ENCODE results near the gene PRKAG2.

The PRKAG2 gene

DNA sequence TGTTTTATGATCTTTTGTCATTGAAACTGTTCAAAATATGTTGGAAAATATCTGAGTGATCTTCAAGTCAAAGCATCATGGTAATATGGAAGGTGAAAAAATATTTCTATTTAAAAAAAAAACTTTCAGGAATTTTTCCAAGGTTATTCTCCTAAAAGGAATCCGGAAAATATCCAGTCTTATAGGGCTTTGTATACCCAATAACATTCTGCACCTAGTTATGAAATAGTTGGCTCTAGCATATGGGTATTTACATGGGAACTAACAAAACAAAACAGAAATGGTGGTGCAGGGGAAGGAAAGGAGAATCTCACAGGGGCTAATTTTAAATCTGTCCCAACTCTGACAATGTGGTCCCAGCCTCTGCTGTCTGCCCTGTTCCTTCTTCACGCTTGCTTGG is 190.1 kb downstream of the PRKAG2 start:
- no peak for DNase-seq

DNA sequence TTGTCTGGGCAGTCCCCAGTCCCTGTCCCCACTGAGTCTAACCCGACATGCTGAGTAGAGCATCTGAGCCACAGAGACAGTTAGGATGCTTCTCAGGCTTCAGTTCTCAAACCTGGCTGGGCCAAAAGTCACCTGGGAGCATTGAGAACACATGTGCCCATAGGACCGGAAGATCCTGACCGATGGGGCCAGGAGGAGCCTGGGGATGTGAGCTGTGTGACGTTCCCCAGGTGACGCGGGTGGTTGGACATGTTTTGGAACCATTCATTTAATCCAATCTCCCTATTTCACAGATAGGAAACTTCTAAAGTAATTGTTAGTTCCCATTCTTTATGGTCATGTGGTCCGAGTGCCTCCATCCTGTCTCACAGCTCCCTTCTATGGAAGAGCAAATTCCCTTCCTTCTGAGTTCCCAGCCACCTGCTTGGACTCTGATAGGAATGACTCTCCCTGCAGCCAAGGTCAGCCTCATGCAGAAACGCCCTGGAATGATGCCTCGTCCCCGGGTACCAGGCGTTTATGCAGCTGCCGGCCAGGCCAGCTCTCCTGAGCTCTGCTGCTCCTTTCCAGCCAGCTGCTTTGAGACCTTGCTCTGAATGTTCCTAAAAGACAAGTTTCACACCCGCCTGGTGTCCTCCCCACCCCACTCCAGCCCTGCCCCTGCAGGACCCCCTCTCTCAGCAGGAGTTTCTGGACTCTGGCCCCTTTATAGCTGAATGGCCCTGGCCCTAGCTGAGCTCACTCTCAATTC is 190.7 kb downstream of the PRKAG2 start:
- no peak for DNase-seq

DNA sequence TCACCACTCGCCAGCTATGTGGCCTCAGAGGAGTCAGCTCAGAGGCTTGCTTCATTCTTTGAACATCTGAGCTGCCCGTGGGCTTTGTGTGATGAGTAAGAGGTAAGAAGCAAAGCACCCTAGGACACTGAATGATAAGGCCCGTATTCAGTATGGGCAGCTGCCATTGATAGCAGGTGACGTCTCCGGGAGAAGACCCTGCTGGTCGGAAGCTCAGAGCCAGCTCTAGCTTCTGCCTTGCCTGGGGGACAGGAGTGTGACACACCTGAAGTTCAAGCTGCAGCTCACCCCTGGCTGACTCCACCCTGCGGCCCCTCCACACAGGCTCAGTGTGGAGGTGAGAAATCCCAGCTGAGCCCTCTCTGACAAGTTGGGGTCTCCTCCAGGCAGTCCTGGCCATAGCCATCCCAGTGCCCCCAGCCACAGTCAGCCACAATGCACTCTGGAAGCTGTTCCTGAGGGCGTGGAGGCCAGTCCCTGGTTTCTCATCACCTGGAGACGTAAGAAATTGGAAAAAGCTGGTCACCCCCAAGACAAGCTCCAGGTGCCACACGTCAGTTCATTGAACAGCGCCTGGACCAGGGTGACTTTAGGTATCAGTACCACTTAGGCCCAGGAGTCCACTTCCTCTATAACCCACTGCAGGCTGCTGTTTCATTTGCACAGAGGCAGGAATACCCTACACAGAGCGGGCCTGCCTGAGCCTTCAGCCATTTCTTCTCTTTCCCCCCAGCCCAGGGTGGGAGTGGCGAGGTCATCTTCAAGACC is 192.3 kb downstream of the PRKAG2 start:
- DNase-seq, result no peak

DNA sequence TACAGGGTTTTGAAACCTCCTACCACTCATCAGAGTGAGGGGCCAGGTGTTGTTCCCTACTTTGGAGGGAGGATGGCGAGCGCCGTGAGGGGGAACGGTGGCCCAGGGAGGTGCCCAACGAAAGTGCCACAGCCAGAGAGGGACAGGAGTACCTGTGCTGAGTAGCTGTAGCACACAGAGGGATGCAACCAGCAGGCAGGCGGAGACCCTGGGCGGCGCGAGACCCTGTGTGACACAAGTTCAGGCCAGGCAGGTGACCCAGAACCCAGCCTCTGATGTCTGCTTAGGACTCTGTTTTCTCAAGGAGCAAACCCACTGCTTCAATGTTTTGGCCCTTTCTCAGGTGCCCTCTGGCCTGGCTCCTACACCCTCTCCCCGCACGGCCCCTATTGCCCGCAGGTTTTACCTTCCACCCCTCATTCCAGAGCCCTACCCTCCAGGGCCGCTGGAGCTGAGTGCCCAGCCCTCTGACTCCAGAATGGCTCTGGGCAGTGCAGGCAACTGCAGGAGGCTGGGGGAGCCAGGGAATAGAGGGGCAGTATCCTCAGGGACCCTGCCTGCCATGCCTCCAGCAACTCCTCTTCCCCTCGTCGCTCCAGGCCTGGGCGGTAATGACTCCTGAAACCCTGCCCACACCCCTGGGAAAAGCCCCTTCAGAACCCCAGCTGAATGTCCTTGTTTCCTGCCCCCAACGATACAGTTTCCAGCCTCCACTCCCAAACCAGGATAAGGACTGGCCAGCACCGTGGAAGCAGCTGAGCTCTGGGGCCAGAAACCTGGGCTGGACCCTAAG is 193.1 kb downstream of the PRKAG2 start:
- no peak for DNase-seq

DNA sequence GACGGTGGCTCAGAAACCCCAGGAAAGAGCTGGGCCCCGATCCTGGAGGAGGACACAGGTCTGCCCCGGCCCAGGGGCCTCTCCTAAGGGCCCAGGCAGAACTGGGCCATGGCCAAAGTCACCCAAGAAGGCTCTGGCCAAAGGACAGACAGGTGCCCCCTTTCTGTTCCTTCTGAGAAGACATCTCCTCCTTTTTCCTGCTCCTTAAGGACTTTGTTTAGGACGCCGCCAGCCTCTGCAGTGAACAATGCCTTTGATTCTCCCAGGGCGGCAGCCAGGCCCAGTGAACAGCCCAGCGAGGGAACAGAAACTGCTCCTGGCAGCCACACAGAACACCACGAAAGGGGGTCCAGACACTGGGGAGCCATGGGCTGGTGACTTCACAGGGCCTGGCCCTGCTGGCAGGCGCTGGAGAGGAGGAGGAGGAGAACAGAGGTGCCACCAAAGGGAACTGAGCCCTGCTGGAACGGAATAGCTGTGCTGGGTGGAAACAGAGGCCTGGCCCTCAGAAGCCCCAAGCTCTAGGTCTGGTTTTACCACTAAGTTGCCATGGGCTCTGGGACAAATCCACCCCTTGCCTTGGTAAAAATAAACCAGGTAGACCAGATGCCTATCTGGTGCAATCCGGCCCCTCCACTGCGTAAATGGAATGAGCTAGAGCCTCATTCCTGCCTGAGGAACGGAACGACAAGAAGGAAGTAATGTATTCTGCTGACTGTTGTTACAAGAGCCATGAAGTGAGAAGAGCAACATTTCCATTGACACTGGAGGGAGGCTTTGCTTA is 193.9 kb downstream of the PRKAG2 start:
- DNase-seq, result no peak

DNA sequence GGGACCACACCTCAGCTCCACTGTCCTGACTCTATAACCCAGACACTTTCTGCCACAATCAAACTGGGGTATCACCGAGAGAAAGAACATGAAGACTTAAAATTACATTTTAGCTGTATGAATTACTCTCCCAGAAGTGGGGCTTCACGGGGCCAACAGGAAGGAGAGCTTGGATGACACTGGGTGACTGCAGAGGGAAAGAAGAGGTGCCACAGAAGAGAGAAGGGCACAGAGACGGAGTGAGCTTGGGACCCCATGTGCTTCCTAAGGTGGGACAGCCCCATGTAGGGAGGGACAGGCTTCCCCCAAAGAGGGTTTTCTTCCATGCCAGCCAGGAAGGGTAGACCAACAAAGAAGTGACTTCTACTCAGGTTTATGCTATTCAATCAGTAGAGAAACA is 195.2 kb downstream of the PRKAG2 start:
- DNase-seq, result no peak

DNA sequence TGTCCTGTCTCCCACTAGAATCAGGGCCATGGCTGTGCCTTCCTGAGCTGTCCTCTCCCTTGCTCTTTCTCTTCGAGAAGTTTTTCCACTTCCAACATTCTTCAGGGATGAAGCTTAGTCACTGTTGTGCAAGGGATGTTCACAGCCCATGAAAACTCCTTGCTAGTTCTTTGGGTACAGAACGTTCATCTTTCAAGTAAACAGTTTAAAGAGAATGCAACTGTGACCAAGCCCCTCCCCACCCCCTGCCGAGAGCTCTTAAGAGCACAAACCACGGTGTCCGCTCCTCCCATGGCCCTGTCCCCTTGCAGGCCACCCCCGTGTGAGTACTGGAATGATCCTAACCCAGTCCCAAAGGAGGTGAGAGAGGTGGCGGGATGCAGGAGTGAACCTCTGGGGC is 196.1 kb downstream of the PRKAG2 start:
- DNase-seq, result no peak

DNA sequence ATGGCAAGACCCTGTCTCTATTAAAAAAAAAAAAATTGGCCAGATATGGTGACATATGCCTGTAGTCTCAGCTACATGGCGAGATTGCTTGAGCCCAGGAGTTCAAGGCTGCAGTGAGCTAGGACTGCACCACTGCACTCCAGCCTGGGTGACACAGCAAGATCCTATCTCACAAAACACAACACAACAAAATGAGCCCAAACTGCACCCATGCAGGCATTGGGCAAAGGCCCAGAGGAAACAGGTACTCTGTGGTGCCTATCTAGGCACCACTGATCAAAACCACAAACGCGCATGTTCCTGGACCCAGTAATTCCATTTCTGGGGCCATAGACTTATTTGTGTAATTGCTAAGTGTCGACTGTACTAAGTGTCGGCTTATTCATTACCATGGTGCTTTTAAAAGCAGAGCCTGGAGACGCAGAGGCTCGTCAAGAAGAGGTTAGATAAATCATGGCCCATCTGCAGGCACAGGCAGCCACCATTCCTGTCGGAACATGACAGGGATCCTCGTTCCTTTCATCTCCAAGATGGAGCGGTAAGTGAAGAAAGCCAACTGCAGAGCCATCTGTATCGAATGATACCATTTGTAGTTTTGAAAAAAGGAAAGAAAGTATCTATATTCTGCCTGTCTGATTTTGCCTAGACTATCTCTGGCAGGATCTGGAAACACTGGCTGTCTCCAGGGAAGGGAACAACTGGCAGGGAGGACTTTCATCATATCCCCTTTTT is 196.9 kb downstream of the PRKAG2 start:
- no peak for DNase-seq

DNA sequence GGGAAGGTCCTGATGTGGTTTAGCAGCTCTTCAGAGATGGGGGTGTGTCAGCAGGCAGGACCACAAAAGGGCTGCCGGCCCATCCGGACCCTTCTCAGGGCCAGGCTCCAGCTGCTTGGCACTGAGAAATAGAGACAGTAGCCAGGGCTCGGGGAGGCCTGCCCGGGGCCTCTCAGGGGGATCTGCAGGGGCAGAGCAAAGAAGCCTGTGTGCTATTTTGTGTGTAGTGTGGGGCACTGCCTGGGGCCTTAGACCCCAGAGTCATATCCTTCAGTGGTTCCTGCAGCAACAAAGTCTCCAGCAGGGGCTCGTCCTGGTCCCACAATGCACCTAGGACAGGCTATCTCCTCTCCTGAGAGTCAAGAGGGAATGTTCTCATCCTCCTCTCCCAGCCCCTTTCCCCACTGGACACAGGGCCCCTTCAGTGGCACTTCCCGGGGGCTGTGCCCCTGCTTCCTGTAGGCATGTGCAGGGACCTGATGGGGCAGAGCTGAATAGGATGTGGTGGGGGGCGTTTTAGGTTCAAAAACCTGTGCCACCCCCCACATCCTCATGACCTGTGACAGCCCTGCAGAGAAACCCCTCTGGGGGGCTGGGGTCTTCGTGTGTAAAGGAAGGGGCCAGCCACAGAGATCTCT is 197.7 kb downstream of the PRKAG2 start:
- DNase-seq, result no peak

DNA sequence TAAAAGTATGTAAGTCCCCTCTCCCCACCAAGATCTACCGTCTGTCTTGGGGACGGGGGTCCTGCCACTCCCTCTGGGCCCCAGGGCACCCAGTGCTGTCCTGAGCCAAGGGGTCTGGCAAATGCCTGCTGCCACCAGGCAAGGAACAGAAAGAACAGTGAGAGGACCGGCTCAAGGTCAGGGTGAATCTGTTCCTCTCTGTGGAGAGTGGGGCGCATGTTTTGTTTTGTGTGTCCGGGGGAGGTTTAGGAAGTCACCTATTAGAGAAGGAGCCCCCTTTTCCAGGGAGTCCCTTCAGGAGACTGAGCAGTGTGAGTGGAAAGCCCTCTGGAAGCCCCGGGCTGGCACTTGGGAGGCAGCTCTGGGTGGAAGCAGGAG is 198.7 kb downstream of the PRKAG2 start:
- DNase-seq, result no peak

DNA sequence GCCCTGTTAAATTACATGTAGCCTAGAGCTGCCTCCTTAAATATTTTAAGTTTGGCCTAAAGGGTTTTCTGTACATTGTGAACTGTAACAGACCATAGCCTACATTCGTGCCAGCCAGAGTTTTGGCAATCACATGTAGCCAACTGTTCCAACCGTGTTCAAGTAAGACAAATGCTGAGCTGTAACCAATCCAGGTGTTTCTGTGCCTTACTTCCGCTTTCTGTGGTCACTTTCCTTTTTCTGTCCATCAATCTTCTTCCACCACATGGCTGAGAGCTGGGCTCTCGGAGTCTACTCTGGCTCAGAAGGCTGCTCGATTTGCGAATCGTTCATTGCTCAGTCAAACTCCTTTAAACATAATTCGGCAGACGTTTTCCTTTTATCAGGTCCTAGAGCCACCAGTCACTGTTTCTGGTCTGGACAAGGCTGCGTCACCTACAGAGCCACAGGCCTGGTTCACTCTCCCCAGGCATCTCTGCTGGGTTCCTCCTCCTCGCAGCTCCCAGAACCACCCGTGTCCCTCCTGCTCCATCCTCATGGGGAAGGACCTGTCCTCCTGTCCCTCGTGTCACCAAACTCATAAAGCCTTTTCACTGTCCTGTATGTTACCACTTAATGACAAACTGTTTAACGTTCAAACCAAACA is 199.2 kb downstream of the PRKAG2 start:
- DNase-seq, result no peak

DNA sequence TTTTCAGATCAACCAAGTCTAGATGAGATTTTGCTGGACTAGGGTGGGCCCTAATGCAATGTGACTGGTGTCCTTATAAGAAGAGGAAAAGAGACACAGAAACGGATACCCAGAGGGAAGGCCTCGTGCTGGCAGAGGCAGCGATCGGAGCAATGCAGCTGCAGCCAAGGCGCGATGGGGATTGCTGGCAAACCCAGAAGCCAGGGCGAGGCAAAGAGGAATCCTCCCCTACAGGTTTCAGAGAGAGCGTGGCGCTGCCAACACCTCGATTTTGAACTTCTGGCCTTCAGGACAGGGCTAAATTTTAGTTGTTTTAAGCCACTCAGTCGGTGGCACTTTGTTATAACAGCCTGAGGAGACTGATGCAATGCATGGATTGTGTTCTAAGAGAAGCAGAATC is 200.2 kb downstream of the PRKAG2 start:
- no peak for DNase-seq

DNA sequence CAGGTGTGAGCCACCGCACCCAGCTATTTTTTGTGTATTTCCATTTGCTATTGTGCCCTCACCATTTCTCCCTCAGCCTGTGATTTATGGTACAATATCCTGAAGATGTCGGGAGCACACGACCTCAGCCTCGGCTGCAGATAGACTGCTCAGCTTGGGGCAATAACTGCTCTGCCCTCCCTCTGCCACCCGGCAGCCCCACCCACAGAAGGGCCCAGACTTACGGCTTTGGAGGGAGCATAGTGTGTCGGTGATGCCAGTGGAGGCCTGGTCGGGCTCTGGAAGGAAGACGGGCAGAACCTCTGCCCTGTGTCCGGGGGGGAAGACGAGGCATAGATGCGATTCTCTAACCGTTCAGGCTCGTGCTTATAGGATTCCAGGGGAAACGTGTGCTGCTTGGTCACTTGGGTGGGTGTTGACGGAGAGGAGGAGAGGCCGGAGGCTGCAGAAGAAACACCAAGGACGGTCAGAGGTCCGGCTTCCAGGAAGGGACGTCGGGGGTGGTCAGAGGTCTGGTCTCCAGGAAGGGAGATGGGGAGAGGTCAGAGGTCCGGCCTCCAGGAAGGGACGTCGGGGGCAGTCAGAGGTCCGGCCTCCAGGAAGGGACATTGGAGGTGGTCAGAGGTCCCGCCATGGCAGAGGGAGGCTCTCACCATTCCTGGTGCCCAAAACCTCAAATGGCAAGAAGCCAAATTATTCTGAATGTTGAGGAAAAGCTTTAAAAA is 201.6 kb downstream of the PRKAG2 start:
- DNase-seq, result no peak

DNA sequence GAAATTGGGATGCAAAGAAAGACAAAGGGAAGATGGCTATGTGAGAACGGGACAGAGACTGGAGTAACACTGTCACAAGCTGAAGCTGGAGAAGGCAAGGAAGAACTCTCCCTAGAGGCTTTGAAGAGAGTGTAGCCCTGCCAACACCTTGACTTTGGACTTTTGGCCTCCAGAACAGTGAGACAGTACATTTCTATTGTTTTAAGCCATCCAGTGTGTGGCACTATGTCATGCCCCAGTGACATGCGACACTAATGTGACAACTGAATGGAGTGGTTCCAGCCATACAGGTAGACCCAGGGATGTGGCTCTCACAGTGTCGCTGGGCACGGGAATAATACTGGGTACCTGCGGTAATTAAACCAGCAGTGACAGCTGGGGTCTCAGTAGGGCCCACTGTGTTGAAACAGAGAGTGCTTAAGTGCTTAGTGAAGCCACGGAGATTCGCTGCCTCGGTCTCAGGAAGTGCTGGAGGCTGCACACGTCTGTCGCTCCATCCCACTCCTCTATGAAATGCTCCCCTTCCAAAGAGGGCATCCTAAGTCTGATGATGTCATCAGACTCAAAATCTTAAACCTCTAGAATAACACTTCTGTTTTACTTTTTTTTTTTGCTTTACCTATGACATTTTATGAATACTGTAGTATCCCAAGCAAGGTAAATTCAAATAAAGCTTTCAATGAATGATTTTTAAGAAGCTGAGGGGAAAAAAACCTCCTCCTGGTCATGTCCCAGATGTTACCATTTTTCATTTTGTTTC is 202.6 kb downstream of the PRKAG2 start:
- DNase-seq, result no peak

DNA sequence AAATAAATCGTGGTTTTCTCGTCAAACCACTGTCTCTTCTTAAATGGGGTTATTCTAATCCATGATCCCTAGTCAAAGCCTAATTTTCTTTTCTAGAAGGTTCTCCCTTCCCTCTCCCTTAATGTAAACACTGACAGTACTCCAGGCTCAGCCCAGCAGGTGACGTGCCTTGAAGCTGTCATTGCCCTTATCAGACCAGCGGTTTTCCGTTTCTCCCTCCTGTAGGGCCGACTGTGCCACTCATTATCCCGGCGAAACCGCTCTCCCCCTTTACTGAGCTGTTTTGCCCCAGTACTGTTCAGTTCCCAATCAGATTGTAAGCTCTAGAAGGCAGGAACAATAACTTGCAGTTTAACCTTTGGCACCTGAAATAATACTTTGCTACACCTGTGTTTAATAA is 203.7 kb downstream of the PRKAG2 start:
- DNase-seq, result no peak

DNA sequence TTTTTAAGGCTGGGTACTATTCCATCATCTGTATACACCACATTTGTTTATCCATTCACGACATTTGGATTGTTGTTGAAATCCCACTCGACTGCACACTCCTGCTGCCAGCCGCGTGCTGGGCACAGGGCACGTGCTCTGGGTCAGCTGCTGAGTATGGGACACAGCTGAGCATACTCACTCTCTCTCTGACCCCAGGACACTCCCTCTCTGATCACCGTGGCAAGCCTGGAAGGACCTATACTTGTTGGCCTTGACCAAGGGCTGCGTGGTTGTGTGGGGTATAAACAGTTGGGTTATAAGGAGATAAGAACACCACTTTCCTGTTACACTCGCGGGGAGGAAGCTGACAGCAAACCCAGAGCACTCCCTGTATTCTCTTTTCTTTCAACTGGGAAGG is 204.2 kb downstream of the PRKAG2 start:
- no peak for DNase-seq

DNA sequence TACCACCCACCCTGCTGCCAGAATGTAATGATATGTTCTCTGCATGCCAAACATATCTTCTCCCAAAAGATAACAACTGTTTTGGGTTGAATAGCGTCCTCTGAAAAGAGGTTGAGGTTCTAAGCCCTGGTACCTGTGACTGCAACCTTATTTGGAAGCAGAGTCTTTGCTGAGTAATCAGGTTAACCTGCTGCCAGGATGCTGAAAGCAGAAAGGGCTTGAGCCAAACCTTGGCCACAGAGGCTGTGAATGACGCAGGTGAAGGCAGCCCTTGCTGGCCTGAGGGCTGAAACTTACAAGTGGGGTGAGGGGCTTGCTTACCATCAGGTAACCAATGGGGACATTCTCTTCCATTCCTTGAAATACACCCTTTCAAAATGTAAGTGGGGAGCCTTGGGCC is 205.4 kb downstream of the PRKAG2 start:
- DNase-seq, result no peak

DNA sequence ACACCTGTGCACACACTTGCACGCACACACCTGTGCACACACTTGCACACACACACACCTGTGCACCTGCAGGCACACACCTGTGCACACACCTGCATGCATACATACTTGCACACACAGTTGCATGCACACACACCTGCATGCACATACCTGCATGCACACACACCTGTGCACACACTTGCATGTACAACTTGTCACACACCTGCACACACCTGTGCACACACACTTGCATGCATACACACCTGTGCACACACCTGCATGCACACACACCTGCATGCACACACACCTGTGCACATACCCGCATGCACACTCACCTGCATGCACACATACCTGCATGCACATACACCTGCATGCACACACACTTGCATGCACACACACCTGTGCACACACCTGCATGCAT is 207.2 kb downstream of the PRKAG2 start:
- DNase-seq, result no peak

DNA sequence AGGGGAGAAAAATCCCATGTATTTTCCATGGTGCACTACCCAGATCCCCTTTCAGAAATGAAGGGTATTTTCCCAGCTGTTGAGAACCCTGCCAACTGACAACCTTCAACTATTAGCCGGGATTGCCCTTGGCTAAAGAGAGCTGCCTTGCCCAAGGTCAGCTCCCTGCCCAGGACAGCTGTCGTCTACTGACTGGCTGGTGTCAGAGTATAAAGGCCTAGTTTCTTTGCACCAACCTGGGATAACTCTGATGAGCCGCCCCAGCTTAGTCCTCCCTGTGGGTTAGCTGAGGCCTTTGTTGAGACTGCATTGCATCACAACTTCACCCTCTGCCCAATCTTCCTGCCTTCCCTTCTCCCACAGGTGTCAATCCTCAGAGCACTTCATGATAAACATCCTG is 210.0 kb downstream of the PRKAG2 start:
- no peak for DNase-seq

DNA sequence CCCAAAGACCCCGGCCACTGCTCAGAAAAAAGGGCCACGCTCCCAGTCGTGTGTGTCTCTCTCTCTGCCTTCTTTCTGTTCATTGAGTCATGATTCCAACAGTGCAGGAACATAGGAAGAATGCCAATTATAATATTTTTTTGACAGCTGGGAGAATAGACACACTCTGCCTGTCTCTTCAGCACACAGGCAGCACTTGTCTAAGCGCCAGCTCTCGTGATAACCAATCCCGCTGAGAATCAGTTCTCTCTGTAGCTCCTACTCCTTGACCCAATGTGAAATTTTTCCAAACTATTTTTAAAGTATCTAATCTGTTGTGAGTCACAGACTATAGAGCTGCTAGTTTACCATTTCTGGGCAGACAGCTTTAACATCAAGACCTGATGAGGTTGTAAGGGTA is 211.5 kb downstream of the PRKAG2 start:
- no peak for DNase-seq

Measured in stimulated activated CD4-positive, alpha-beta T cell treated with anti-CD3 and anti-CD28 coated beads, Interleukin-1b, Interleukin-23, amount 100 ng/mL, for 48 hours (primary cell).